GM21526 (cell line): Measurements from ENCODE around the gene GJC1.

Source experiments
- ATAC-seq: cut with Tn5 transposase; IDR thresholded peaks from one replicate; pipeline ENCODE4 v1.9.1; 2021; ENCODE audit warnings: moderate library complexity; ENCODE audit not compliant: unreplicated experiment, low FRiP score

Gene GJC1

GRCh38 chr17:44829523-44830358 lies at the start of gene GJC1:
Gene GJC1 (minus strand): TSS chr17:44830287. CDS start chr17:44805817, 24,470 bp downstream.
- ATAC-seq: no peak

- ATAC-seq: no peak
Measured at GRCh38 chr17:44879376-44879775, 49.3 kb upstream of the GJC1 start.

- no peak for ATAC-seq
Measured at GRCh38 chr17:44878627-44879221, 48.6 kb upstream of the GJC1 start.

DNA sequence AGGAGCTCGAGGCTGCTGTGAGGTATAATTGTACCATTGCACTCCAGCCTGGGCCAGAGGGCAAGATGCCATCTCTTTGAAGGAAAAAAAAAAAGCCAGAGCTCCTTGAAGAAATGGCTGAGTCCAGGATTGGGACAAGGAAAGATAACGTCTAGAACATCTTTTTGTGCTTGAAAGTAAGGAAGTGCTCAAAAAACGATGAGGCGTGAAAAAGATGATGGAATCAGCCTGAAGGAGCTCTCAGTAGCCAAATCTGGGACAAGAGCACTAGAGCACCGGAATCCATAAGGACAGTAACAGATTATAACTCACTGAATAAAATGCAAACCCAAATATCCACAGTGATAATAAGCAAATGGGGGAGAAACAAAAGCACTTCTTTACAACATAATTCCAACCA lies 47.0 kb upstream of the GJC1 start:
- ATAC-seq: no peak

- ATAC-seq: no peak
Measured at GRCh38 chr17:44875761-44876160, 45.7 kb upstream of the GJC1 start.

DNA sequence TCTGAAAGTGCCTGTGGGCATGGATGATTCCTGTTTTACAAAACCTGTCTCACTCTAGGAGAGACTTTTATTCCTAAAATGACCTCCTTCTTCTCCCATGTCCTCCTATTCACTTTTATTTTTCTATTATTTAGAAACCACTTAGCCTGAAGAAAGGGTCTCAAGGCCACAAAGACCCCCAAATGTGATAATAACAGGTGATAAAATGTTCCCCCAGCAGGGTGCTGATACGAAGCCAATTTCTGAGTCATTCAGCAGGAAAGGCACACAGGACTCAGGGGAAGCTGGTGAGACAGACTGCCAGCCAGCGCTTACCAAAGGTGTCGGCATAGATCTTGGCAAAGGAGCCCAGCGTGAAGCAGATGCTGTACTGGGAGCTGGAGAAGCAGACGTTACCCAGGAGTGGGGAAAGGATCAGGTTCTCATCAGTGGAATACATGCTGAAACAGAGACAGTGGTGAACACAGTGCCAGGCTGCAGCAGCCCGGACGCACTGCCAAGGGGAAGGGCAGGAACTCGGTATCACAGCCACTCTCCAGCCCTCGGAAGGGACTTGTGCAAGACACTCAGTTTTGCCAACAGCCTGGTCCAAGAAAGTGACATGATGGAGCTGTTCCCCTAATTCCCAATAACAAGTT lies 42.2 kb upstream of the GJC1 start:
- no peak for ATAC-seq

GRCh38 chr17:44871556-44871955 lies 41.5 kb upstream of the GJC1 start:
- no peak for ATAC-seq

- no peak for ATAC-seq
Measured at GRCh38 chr17:44867841-44868240, 37.8 kb upstream of the GJC1 start.

GRCh38 chr17:44865931-44866330 lies 35.8 kb upstream of the GJC1 start:
- ATAC-seq: no peak

GRCh38 chr17:44865231-44865660 lies 35.2 kb upstream of the GJC1 start:
- no peak for ATAC-seq

- no peak for ATAC-seq
Measured at GRCh38 chr17:44864831-44865230, 34.7 kb upstream of the GJC1 start.

DNA sequence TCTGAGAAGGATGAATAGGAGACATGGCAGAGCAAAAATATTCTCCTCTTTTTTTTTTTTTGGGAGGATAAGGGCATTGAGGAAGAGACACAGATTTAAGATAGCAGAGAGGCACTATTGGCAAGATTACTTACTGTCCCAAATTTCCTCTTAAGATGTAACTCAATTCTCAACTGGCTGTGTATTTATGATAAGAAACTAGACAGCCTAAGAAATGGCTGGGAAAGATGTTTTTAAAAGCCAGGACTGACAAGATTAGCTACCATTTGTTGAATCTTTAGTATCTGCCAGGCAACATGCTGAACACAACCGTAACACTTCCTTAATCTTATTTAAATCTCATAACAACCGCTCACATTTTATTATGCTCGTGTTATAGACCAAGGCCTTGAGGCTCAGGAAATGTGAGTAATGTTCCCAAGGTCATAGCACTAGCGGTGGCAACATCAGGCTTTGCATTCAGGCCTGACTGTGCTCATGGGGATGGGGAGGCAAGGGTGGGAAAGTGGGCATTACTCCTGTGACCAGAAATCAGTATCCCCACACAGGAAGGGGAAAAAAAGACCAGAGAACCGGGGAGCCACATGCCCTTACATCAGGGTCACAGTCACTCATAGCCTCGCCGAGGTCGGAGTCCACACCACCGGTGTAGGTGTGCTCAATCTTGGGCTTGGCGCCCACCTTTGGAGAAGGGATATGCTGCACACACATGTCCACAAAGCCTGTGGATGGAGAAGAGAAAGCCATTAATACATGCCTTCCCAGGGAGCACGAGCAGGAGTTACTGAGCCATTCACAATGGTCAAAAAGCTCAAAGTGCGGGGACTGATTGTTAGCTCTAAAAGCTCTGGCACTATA lies 33.2 kb upstream of the GJC1 start:
- no peak for ATAC-seq

DNA sequence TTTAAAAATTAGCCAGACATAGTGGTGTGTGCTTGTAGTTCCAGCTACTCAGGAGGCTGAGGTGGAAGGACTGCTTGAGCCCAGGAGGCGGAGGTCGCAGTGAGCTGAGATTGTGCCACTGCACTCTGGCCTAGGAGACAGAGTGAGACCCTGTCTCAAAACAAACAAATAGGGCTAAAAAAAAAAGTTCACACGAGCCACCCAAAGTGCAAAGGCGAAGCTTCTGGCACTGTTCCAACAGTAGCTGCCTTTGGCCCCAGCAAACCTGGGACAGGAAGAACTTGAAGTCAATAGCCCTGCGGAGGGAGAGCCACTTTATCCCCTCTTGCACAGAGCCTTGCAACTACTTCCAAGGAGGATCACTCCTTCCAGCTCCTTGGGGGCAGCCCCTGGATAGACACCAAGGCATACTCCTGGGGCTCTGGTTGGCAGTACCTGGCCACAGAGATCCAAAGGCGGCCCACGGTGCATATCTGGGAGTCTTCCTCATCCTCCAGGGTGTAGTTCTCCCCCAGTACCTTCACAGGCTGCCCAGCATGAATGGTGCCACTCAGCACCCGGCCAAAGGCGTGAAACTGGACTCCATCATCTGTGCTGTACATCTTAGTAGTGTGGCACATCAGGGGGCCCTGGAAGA lies 32.3 kb upstream of the GJC1 start:
- no peak for ATAC-seq

- no peak for ATAC-seq
Measured at GRCh38 chr17:44859701-44860100, 29.6 kb upstream of the GJC1 start.

DNA sequence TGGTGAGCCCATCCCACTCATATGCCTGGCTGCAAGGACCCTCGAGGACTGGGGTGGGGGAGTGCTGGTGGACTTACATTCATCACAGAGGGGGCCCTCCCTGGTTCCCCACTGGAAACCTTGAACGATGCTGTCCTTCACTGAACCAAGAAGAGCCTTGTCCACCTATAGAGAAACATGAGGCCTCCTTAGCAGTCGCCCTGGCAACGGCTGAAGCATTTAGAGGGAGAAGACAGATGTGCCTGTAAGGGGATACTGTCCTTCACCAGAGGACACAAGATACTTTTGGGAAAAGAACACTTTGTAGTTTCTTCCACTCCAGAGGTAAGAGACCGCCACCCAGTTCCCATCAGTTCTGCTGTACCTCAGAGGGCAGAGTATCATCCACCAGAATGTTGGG lies 24.1 kb upstream of the GJC1 start:
- no peak for ATAC-seq

- ATAC-seq: no peak
Measured at GRCh38 chr17:44850612-44851011, 20.5 kb upstream of the GJC1 start.

DNA sequence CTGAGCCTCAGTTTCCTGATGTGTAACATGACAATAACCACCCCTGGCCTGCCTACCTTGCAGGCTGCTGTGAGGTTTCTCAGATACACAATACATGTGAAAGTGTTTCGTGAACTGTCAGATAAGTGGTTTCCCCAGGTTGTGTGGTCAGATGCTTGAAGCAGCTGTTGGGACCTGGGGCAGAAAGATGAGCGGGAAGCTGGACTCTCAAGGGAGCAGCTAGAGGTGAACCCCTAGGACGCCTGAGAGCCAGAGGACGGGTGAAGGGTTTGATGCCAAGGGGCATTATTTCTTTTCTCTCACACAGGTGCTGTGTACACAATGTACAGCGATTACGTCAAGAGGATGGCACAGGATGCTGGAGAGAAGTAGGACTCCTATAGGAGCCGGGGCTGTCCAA lies 19.9 kb upstream of the GJC1 start:
- ATAC-seq: no peak

GRCh38 chr17:44848961-44849489 lies 18.9 kb upstream of the GJC1 start:
- ATAC-seq: no peak

GRCh38 chr17:44848257-44848795 lies 18.2 kb upstream of the GJC1 start:
- ATAC-seq: no peak

GRCh38 chr17:44847586-44847985 lies 17.5 kb upstream of the GJC1 start, which contains the start of gene HIGD1B:
Gene HIGD1B (plus strand): TSS chr17:44847883. CDS start chr17:44848153, 270 bp downstream.
- no peak for ATAC-seq
